OCI-LY3 (cell line): ENCODE data around the gene GABRG3.

Experiments
- H2AFZ ChIP-seq: fragments of 200-600, 300-600 bp; shearing (Covaris generic); 2 replicates; pipeline ENCODE4 v1.6.0; 2014; ENCODE audit warnings: antibody characterized with exemption, low read depth, low read length
- H3K27ac ChIP-seq: fragments of 200-600, 300-600 bp; sonication (generic); 2 replicates; pipeline ENCODE4 v1.5.1; 2014; ENCODE audit warnings: mild to moderate bottlenecking, low read length, moderate library complexity, mixed read lengths
- H3K27me3 ChIP-seq: fragments of 200-600, 300-600 bp; sonication (generic); 2 replicates; pipeline ENCODE4 v1.6.1; 2014; ENCODE audit warnings: low read depth, low read length, mixed read lengths
- H3K36me3 ChIP-seq: fragments of 200-600, 300-600 bp; sonication (generic); replicated peaks from 2 replicates; pipeline ENCODE3; 2014; ENCODE audit warnings: low read depth, low read length, mixed read lengths
- H3K4me1 ChIP-seq: fragments of 300-600, 200-600 bp; sonication (generic); 2 replicates; pipeline ENCODE4 v1.6.1; 2014; ENCODE audit warnings: low read length, mixed read lengths
- H3K4me2 ChIP-seq: fragments of 200-600, 300-600 bp; sonication (generic); 2 replicates; pipeline ENCODE4 v1.6.1; 2014; ENCODE audit warnings: low read length, mixed read lengths
- H3K4me3 ChIP-seq: fragments of 300-600, 200-600 bp; sonication (generic); 2 replicates; pipeline ENCODE4 v1.5.1; 2014; ENCODE audit warnings: antibody characterized with exemption, mild to moderate bottlenecking, low read length, moderate library complexity
- H3K79me2 ChIP-seq: fragments of 300-600, 200-600 bp; shearing (Covaris generic); 2 replicates; pipeline ENCODE4 v1.6.1; 2014; ENCODE audit warnings: mild to moderate bottlenecking, low read length, mixed read lengths
- H3K9ac ChIP-seq: fragments of 300-600, 200-600 bp; shearing (Covaris generic); 2 replicates; pipeline ENCODE4 v1.6.0; 2014; ENCODE audit warnings: mild to moderate bottlenecking, low read length, moderate library complexity
- H3K9me3 ChIP-seq: fragments of 200-600, 300-600 bp; shearing (Covaris generic); 2 replicates; pipeline ENCODE4 v1.6.1; 2014; ENCODE audit warnings: low read length, mixed read lengths; ENCODE audit not compliant: insufficient read depth
- H4K20me1 ChIP-seq: fragments of 200-600, 300-600 bp; sonication (generic); 2 replicates; pipeline ENCODE4 v1.6.1; 2016; ENCODE audit warnings: low read length, mixed read lengths; ENCODE audit not compliant: insufficient read depth
- CTCF ChIP-seq: fragments of 200-600, 300-600 bp; sonication (generic); IDR thresholded peaks from 2 replicates; pipeline ENCODE4 v1.5.1; 2014; ENCODE audit warnings: antibody characterized with exemption, low read length, low read depth
- EZH2phosphoT487 ChIP-seq: fragments of 200-600 bp; shearing (Covaris generic); IDR thresholded peaks from 2 replicates; pipeline ENCODE4 v1.6.1; 2018; ENCODE audit warnings: antibody characterized with exemption, mixed run types, low read depth

Gene GABRG3

GRCh38 chr15:27201425-27201824 lies 230.4 kb downstream of the GABRG3 start:
- no peak overlapping the region for H3K4me2 ChIP-seq
- no peak overlapping the region for H3K4me3 ChIP-seq
- TF ChIP-seq EZH2phosphoT487: no peak
- TF ChIP-seq CTCF: no peak
- H3K27ac ChIP-seq: no peak overlapping the region
- no peaks in the 10 kb centered on the region for H3K36me3 ChIP-seq
- H3K79me2 ChIP-seq: no peaks in the 10 kb centered on the region
- H3K9ac ChIP-seq: no peak overlapping the region
- no peaks in the 10 kb centered on the region for H3K9me3 ChIP-seq
- no peaks in the 10 kb centered on the region for H3K27me3 ChIP-seq
- no peak overlapping the region for H2AFZ ChIP-seq
- H4K20me1 ChIP-seq: no peaks in the 10 kb centered on the region
- no peaks in the 10 kb centered on the region for H3K4me1 ChIP-seq

DNA sequence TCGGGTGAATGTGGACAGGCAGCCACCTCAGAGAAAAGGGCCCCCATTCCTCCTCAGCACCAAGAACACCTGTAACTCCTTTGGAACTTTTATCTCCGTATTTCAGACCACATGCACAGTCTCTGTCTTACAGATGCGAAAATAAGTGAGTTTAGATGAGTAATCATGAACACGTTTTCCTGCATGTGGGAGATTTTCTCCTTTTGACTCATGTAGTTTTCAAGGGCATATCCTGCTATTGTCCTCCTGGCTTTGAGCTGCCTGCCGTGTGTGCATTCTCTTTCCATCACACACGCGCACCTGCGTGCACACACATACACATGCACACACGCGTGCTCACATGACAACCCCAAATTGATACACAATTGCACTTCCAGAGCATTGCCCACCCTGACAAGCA lies 239.2 kb downstream of the GABRG3 start:
- Histone ChIP-seq H3K4me3 (no peak overlapping the region), H3K4me1 (no peaks in the 10 kb centered on the region), H3K36me3 (no peaks in the 10 kb centered on the region), H4K20me1 (no peaks in the 10 kb centered on the region), H3K4me2 (no peak overlapping the region), H3K27ac (no peak overlapping the region), H3K27me3 (no peaks in the 10 kb centered on the region), H2AFZ (no peak overlapping the region), H3K9ac (no peak overlapping the region), H3K9me3 (no peaks in the 10 kb centered on the region), H3K79me2 (no peaks in the 10 kb centered on the region)
- TF ChIP-seq EZH2phosphoT487: no peak
- no peak for TF ChIP-seq CTCF

DNA sequence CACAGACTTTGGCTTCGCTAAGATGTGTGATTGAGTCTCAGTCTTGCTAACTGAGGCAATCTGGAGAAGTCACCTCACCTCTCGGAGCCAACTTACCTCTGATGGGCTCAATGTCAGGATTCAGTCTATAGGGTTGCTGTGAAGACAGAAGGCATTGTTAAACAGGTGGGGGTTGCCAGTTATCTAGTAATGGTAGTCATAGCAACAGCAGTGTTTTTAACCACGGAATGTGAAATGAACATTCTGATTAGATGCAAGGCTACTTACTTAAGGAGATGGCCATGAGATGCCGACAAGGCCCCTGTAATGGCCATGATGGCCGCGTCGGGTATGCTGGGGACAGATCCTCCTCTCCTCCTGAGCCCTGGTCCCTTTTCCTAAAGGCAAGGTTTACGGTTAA lies 243.1 kb downstream of the GABRG3 start:
- no peak overlapping the region for H3K27ac ChIP-seq

GRCh38 chr15:27214961-27215360 lies 244.0 kb downstream of the GABRG3 start:
- H3K9me3 ChIP-seq: no peaks in the 10 kb centered on the region
- H3K36me3 ChIP-seq: no peaks in the 10 kb centered on the region
- no peak overlapping the region for H3K4me2 ChIP-seq
- TF ChIP-seq EZH2phosphoT487: no peak
- TF ChIP-seq CTCF: no peak
- H4K20me1 ChIP-seq: no peaks in the 10 kb centered on the region
- no peaks in the 10 kb centered on the region for H3K79me2 ChIP-seq
- H3K27me3 ChIP-seq: no peaks in the 10 kb centered on the region
- no peaks in the 10 kb centered on the region for H3K4me1 ChIP-seq
- H3K9ac ChIP-seq: no peak overlapping the region
- H3K27ac ChIP-seq: no peak overlapping the region
- H3K4me3 ChIP-seq: no peak overlapping the region
- H2AFZ ChIP-seq: no peak overlapping the region

More for the DNA sequence above, 243.1 kb downstream of the GABRG3 start:
- no peaks in the 10 kb centered on the region for H3K4me1 ChIP-seq
- H3K9me3 ChIP-seq: no peaks in the 10 kb centered on the region
- H3K4me3 ChIP-seq: no peak overlapping the region
- H4K20me1 ChIP-seq: no peaks in the 10 kb centered on the region
- TF ChIP-seq CTCF: no peak
- no peak overlapping the region for H3K9ac ChIP-seq
- H2AFZ ChIP-seq: no peak overlapping the region
- H3K36me3 ChIP-seq: no peaks in the 10 kb centered on the region
- no peak overlapping the region for H3K4me2 ChIP-seq
- H3K27me3 ChIP-seq: no peaks in the 10 kb centered on the region
- no peaks in the 10 kb centered on the region for H3K79me2 ChIP-seq
